OCI-LY7 (cell line): Measurements from ENCODE around the gene GBF1.

Experiments used
- CTCF ChIP-seq: fragments of 200-600 bp; sonication (generic); conservative IDR thresholded peaks from 2 replicates; pipeline ENCODE4 v1.5.1; 2014; ENCODE audit warnings: mild to moderate bottlenecking, antibody characterized with exemption, low read length, moderate library complexity, mixed read lengths
- EZH2phosphoT487 ChIP-seq: fragments of 200-600 bp; sonication (generic); IDR thresholded peaks from 2 replicates; pipeline ENCODE4 v1.6.1; 2018; ENCODE audit warnings: low read depth, borderline replicate concordance, mild to moderate bottlenecking, mixed run types, antibody characterized with exemption, low read length, moderate library complexity, mixed read lengths

GRCh38 chr10:102358712-102359382, 113.5 kb downstream of the GBF1 start:
- TF ChIP-seq CTCF (no peak), EZH2phosphoT487 (no peak)
